Upper lobe of right lung (tissue), 1 donor: Measurements from ENCODE around the gene PALMD. TPM values are rescaled to one million over a fixed set of nuclear protein-coding genes. Genes with fewer than 3 reads are reported as not detected.

Experiments
- ATAC-seq: fragments of 200-7000 bp; cut with Tn5 transposase; one replicate; pipeline ENCODE4 v1.9.1; 2020; ENCODE audit warnings: mild to moderate bottlenecking, moderate library complexity
- DNase-seq: peaks from one replicate; pipeline ENCODE4 v3.0.0-alpha.2; 2020
- H3K27ac ChIP-seq: fragments of 200-600 bp; one replicate; pipeline ENCODE4 v1.8.0; 2022
- H3K27me3 ChIP-seq: fragments of 200-600 bp; one replicate; pipeline ENCODE4 v1.8.0; 2022; ENCODE audit warnings: mild to moderate bottlenecking
- H3K36me3 ChIP-seq: fragments of 200-600 bp; one replicate; pipeline ENCODE4 v1.8.0; 2022
- H3K4me1 ChIP-seq: fragments of 200-600 bp; one replicate; pipeline ENCODE4 v1.8.0; 2022
- H3K4me3 ChIP-seq: fragments of 200-600 bp; one replicate; pipeline ENCODE4 v1.8.0; 2022; ENCODE audit warnings: mild to moderate bottlenecking
- H3K9me3 ChIP-seq: fragments of 200-600 bp; one replicate; pipeline ENCODE4 v1.8.0; 2022
- CTCF ChIP-seq: fragments of 200-600 bp; IDR thresholded peaks from one replicate; pipeline ENCODE4 v1.8.0; 2022; ENCODE audit warnings: antibody characterized with exemption
- intact Hi-C: fragments of 100-400 bp; cut with DNase I; formaldehyde crosslinking; loops from one replicate; pipeline ENCODE4 v1.11.0; 2022
- total RNA-seq: library from RNA; stranded (reverse); fragmentation: NEBNext Ultra II Directional; extraction: Animal tissue kit (Norgen Biotek cat#: 25700); gene quantifications from one replicate; pipeline ENCODE4 v1.2.1, GENCODE V29; 2021
- donor health status: DM: no; HTN: yes; CAD: no; lungs with severe emphysema.

The PALMD gene
- total RNA-seq, 1 donor from 2014 or later, result 21.5 TPM

GRCh38 chr1:99673315-99673714 is 27.4 kb downstream of the PALMD start:
- no peak overlapping the region for H3K4me3 ChIP-seq
- no peak for TF ChIP-seq CTCF
- ATAC-seq (no peak), DNase-seq (no peak)
- H3K36me3 ChIP-seq, result peaks cover under 1% of the 10 kb centered on the region
- intact Hi-C loops, result no loop called here
- H3K4me1 ChIP-seq, result peaks cover 6% of the 10 kb centered on the region
- H3K9me3 ChIP-seq, result no peaks in the 10 kb centered on the region
- no peak overlapping the region for H3K27ac ChIP-seq
- H3K27me3 ChIP-seq, result no peaks in the 10 kb centered on the region

- intact Hi-C loops, result no loop called here
- DNase-seq, result no peak
- no peaks in the 10 kb centered on the region for H3K9me3 ChIP-seq
- H3K27ac ChIP-seq, result no peak overlapping the region
- ATAC-seq, result no peak
- H3K27me3 ChIP-seq, result no peaks in the 10 kb centered on the region
- peaks cover 6% of the 10 kb centered on the region for H3K4me1 ChIP-seq
- TF ChIP-seq CTCF, result no peak
- no peaks in the 10 kb centered on the region for H3K36me3 ChIP-seq
- H3K4me3 ChIP-seq, result no peak overlapping the region
Observed at GRCh38 chr1:99674115-99675064, 28.5 kb downstream of the PALMD start.

GRCh38 chr1:99675292-99675691 is 29.4 kb downstream of the PALMD start:
- ATAC-seq, result no peak
- Histone ChIP-seq H3K27ac (no peak overlapping the region), H3K36me3 (no peaks in the 10 kb centered on the region), H3K9me3 (no peaks in the 10 kb centered on the region), H3K4me1 (peaks cover 6% of the 10 kb centered on the region), H3K4me3 (no peak overlapping the region), H3K27me3 (no peaks in the 10 kb centered on the region)
- DNase-seq, result no peak
- no peak for TF ChIP-seq CTCF
- intact Hi-C loops, result no loop called here

- H3K4me3 ChIP-seq, result no peak overlapping the region
- no peak for TF ChIP-seq CTCF
- DNase-seq (no peak), ATAC-seq (no peak)
- no peaks in the 10 kb centered on the region for H3K36me3 ChIP-seq
- no peak overlapping the region for H3K27ac ChIP-seq
- peaks cover 6% of the 10 kb centered on the region for H3K4me1 ChIP-seq
- no peaks in the 10 kb centered on the region for H3K27me3 ChIP-seq
- H3K9me3 ChIP-seq, result no peaks in the 10 kb centered on the region
- intact Hi-C loops, result no loop called here
Observed at GRCh38 chr1:99675994-99676393, 30.1 kb downstream of the PALMD start.

GRCh38 chr1:99676876-99677275 is 31.0 kb downstream of the PALMD start:
- Histone ChIP-seq H3K27me3 (no peaks in the 10 kb centered on the region), H3K4me1 (peaks cover 6% of the 10 kb centered on the region), H3K36me3 (no peaks in the 10 kb centered on the region), H3K4me3 (no peak overlapping the region), H3K27ac (no peak overlapping the region), H3K9me3 (no peaks in the 10 kb centered on the region)
- DNase-seq (no peak), ATAC-seq (no peak)
- TF ChIP-seq CTCF, result no peak
- intact Hi-C loops, result no loop called here
